Measurements from ENCODE around the gene ZNF224. TPM values are rescaled to one million over a fixed set of nuclear protein-coding genes. Genes with fewer than 3 reads are reported as not detected.

Gene ZNF224
- total and polyA plus RNA-seq, 2 of the 4 experiments (the other 2 are of a cell fraction): 10.3 to 26.3 TPM

GRCh38 chr19:44071824-44072542 is 22.2 kb upstream of the ZNF224 start, which contains the start of gene ZNF284:
TSS of gene ZNF284 (plus strand) at chr19:44072159. CDS start at chr19:44076390, 4,231 bp downstream.
- Histone ChIP-seq H3K9me3 (ENCODE audit: control insufficient read depth, insufficient read depth, low read length) (peaks cover 4% of the 10 kb centered on the region), H3K14ac (replicated peaks; ENCODE audit: low read depth, low read length) (peak within 1 kb of the TSS; percentile 81), H3K27ac (ENCODE audit: insufficient read depth, low read length) (peak within 1 kb of the TSS; percentile 60), H3K9ac (ENCODE audit: low read depth, low read length) (peak within 1 kb of the TSS; percentile 86), H3K9me1 (ENCODE audit: insufficient read depth, low read length) (no peaks in the 10 kb centered on the region), H3K4me3 (ENCODE audit: insufficient read depth, low read depth, low read length) (peak within 1 kb of the TSS; percentile 76), H2AFZ (replicated peaks; ENCODE audit: low read length, poor library complexity) (peak within 1 kb of the TSS; percentile 96), H3K56ac (ENCODE audit: extremely low read depth, insufficient read depth, low read length) (peak within 1 kb of the TSS; percentile 68), H3K4ac (ENCODE audit: low read depth, low read length) (peak within 1 kb of the TSS; percentile 78), H3K36me3 (ENCODE audit: control insufficient read depth, insufficient read depth, low read length) (peaks cover 3% of the 10 kb centered on the region), H2BK20ac (ENCODE audit: low read depth, low read length) (no peak within 1 kb of the TSS), H3K4me1 (ENCODE audit: control insufficient read depth, insufficient read depth, low read length) (peaks cover 2% of the 10 kb centered on the region; the same call in 1 of the 2 replicates), H2BK15ac (ENCODE audit: low read depth, low read length) (peak within 1 kb of the TSS; percentile 49; the same call in 1 of the 3 replicates), H3K79me1 (ENCODE audit: low read depth in 1 of 2, low read length in 2 of 2) (peaks cover 16 to 20% of the 10 kb centered on the region in 2 experiments), H3K18ac (ENCODE audit: low read depth, low read length) (peak within 1 kb of the TSS; percentile 39; the same call in 1 of the 2 replicates), H4K8ac (ENCODE audit: low read depth in 2 of 2, low read length in 2 of 2) (peak within 1 kb of the TSS; percentile 98 to 99), H3K23ac (ENCODE audit: low read depth, low read length) (peak within 1 kb of the TSS; percentile 89), H3K27me3 (ENCODE audit: control insufficient read depth, insufficient read depth, low read length) (no peaks in the 10 kb centered on the region), H4K5ac (ENCODE audit: low read depth, low read length) (peak within 1 kb of the TSS; percentile 76), H4K91ac (ENCODE audit: insufficient read depth, low read depth, low read length) (peak within 1 kb of the TSS; percentile 75), H3K4me2 (ENCODE audit: low read depth, low read length) (peak within 1 kb of the TSS; percentile 84), H2AK9ac (replicated peaks; ENCODE audit: low read depth, low read length, poor library complexity) (peak within 1 kb of the TSS; percentile 73), H2BK120ac (ENCODE audit: low read depth, low read length) (peak within 1 kb of the TSS; percentile 22; the same call in 1 of the 2 replicates), H2BK5ac (ENCODE audit: low read depth, low read length, poor library complexity, severe bottlenecking) (peak within 1 kb of the TSS; percentile 47), H4K20me1 (ENCODE audit: insufficient read depth, low read length) (no peaks in the 10 kb centered on the region), H2AK5ac (ENCODE audit: low read depth, low read length) (peak within 1 kb of the TSS; percentile 18; the same call in 1 of the 2 replicates)
- ATAC-seq (ENCODE audit: low read depth): peak; percentile 98
- intact Hi-C loops (cut with micrococcal nuclease) (no loop called here), in situ Hi-C loops (cut with MboI; ENCODE audit: low sequenced_read_pairs) (no loop called here), dilution Hi-C loops (cut with HindIII; ENCODE audit: low sequenced_read_pairs, unreplicated experiment) (no loop called here)
- no TSS peak for BruUV-seq (replicated peaks)
- TF ChIP-seq RFX5 (IDR thresholded peaks at IDR 0.05; ENCODE audit: low read depth, low read length) (no peak), CEBPB (IDR thresholded peaks at IDR 0.05; ENCODE audit: low read depth, low read length) (no peak), USF2 (IDR thresholded peaks at IDR 0.05; ENCODE audit: low read depth, low read length) (no peak), RAD21 (IDR thresholded peaks at IDR 0.05; ENCODE audit: low read length) (no peak), MXI1 (IDR thresholded peaks at IDR 0.05; ENCODE audit: borderline replicate concordance, low read depth, low read length) (peak; percentile 76; the same call in 1 of the 2 replicates), MAZ (IDR thresholded peaks at IDR 0.05; ENCODE audit: borderline replicate concordance, low read depth, low read length) (peak; percentile 93)
- 0% methylated on average over 8 of the region's 40 CpGs; no CpG with 5 or more reads in 1 of the 2 experiments for WGBS, 2 experiments (ENCODE audit: extremely low coverage in 2 of 2, insufficient read length in 1 of 2)
- ChIA-PET CTCF (no interaction called here), POLR2A (ENCODE audit: unreplicated experiment) (interaction anchor here (0.6 kb wide), 1 partner anchor 135 kb away, joined by 3 read pairs; no protein-coding TSS in a partner anchor)
- DNase-seq: peak; percentile 93

Data from IMR-90 (cell line).